Calu3 (cell line): ENCODE measurements around the gene PCSK4. TPM values are rescaled to one million over a fixed set of nuclear protein-coding genes. Genes with fewer than 3 reads are reported as not detected.

Source experiments
- BruUV-seq: library from RNA; stranded (reverse); fragments of 400-500 nt; replicated peaks from 2 replicates; lab custom pipeline; 2021; lab: Mats Ljungman, UMichigan
- CTCF ChIA-PET: fragments of 300-600 bp; sonication (Branson Sonifier 250); formaldehyde crosslinking; loops from one replicate; lab custom pipeline; 2022; ENCODE audit warnings: antibody characterized with exemption; lab: Charles Lee
- DNase-seq: peaks from one replicate; pipeline ENCODE4 v3.0.0; 2022
- H3K27ac Mint-ChIP-seq: one replicate; pipeline ENCODE4 v1.8.0; 2022; ENCODE audit warnings: mixed read lengths; ENCODE audit not compliant: unreplicated experiment
- H3K27me3 Mint-ChIP-seq: one replicate; pipeline ENCODE4 v1.8.0; 2022; ENCODE audit warnings: mixed read lengths; ENCODE audit not compliant: unreplicated experiment
- H3K36me3 Mint-ChIP-seq: one replicate; pipeline ENCODE4 v1.8.0; 2022; ENCODE audit warnings: mild to moderate bottlenecking, moderate library complexity, mixed read lengths; ENCODE audit not compliant: insufficient read depth, unreplicated experiment
- H3K4me1 Mint-ChIP-seq: one replicate; pipeline ENCODE4 v1.8.0; 2022; ENCODE audit warnings: mild to moderate bottlenecking, low read depth, mixed read lengths; ENCODE audit not compliant: unreplicated experiment
- H3K4me3 Mint-ChIP-seq: one replicate; pipeline ENCODE4 v1.8.0; 2022; ENCODE audit warnings: mild to moderate bottlenecking, low read depth, moderate library complexity, mixed read lengths; ENCODE audit not compliant: unreplicated experiment
- H3K9me3 Mint-ChIP-seq: one replicate; pipeline ENCODE4 v1.8.0; 2022; ENCODE audit warnings: low read depth, mixed read lengths; ENCODE audit not compliant: unreplicated experiment
- CTCF ChIP-seq: fragments of 200-600 bp; IDR thresholded peaks from one replicate; pipeline ENCODE4 v1.8.0; 2022; ENCODE audit warnings: antibody characterized with exemption; ENCODE audit not compliant: unreplicated experiment
- intact Hi-C: fragments of 100-400 bp; cut with micrococcal nuclease; formaldehyde crosslinking; loops from one replicate; pipeline ENCODE4 v1.10.0; 2022; ENCODE audit not compliant: unreplicated experiment
- total RNA-seq: library from RNA; stranded (reverse); gene quantifications from 2 replicates; pipeline ENCODE4 v1.2.3, GENCODE V29; 2022

PCSK4 gene
- total RNA-seq, 1 experiment from 2014 or later, result 5.5 TPM

DNA sequence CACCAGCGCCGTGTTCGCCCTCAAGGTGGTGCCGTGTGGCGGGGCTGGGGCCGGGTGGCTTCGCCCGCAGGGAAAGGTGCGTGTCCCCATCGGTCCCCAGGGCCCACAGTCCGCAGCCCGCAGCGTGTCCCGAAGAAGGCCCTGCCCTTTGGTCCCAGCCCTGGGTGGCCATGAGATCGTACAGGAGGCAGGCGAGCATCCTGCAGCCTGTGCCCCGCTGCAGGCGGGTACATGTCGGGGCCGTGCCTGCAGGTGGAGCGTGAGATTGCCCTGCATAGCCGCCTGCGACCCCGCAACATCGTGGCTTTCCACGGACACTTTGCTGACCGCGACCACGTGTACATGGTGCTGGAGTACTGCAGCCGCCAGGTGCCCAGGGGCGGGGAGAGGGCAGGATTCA is 35.2 kb upstream of the PCSK4 start:
- BruUV-seq, result no TSS peak
- CTCF ChIA-PET, result no interaction called here
- Mint-ChIP-seq H3K36me3 (no peaks in the 10 kb centered on the region), H3K4me1 (peaks cover 7% of the 10 kb centered on the region), H3K9me3 (no peaks in the 10 kb centered on the region), H3K27me3 (peaks cover 53% of the 10 kb centered on the region), H3K4me3 (no peak overlapping the region), H3K27ac (no peak overlapping the region)
- no peak for DNase-seq
- no peak for TF ChIP-seq CTCF
- intact Hi-C loops, result no loop called here

DNA sequence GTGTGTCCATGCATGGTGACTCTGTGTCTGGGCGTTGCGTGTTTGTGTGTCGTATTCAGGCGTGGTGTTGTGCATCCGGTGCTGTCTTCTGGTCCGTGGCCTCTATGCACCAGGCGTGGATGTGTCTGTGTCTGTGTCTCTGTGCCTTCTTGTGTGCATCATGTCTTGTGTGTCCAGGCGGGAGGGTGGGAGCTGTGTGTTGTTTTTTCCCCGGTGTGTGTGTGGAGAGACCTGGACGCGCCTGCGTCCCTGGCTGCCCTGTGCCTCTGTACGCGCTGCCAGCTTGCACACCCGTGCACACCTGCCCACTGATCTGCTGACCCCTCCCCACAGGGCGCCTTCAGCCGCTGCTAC is 34.8 kb upstream of the PCSK4 start:
- DNase-seq, result no peak
- no peak for TF ChIP-seq CTCF
- H3K9me3 Mint-ChIP-seq, result no peaks in the 10 kb centered on the region
- H3K4me3 Mint-ChIP-seq, result no peak overlapping the region
- BruUV-seq, result no TSS peak
- peaks cover 49% of the 10 kb centered on the region for H3K27me3 Mint-ChIP-seq
- CTCF ChIA-PET, result no interaction called here
- no peaks in the 10 kb centered on the region for H3K36me3 Mint-ChIP-seq
- peaks cover 7% of the 10 kb centered on the region for H3K4me1 Mint-ChIP-seq
- intact Hi-C loops, result no loop called here
- no peak overlapping the region for H3K27ac Mint-ChIP-seq

- no peak for DNase-seq
- peaks cover 44% of the 10 kb centered on the region for H3K27me3 Mint-ChIP-seq
- H3K36me3 Mint-ChIP-seq, result no peaks in the 10 kb centered on the region
- intact Hi-C loops, result no loop called here
- CTCF ChIA-PET, result no interaction called here
- no peak overlapping the region for H3K4me3 Mint-ChIP-seq
- no TSS peak for BruUV-seq
- H3K27ac Mint-ChIP-seq, result no peak overlapping the region
- TF ChIP-seq CTCF, result no peak
- H3K4me1 Mint-ChIP-seq, result peaks cover 7% of the 10 kb centered on the region
- H3K9me3 Mint-ChIP-seq, result no peaks in the 10 kb centered on the region
These were observed 34.3 kb upstream of the PCSK4 start for GRCh38 chr19:1524287-1524971.

DNA sequence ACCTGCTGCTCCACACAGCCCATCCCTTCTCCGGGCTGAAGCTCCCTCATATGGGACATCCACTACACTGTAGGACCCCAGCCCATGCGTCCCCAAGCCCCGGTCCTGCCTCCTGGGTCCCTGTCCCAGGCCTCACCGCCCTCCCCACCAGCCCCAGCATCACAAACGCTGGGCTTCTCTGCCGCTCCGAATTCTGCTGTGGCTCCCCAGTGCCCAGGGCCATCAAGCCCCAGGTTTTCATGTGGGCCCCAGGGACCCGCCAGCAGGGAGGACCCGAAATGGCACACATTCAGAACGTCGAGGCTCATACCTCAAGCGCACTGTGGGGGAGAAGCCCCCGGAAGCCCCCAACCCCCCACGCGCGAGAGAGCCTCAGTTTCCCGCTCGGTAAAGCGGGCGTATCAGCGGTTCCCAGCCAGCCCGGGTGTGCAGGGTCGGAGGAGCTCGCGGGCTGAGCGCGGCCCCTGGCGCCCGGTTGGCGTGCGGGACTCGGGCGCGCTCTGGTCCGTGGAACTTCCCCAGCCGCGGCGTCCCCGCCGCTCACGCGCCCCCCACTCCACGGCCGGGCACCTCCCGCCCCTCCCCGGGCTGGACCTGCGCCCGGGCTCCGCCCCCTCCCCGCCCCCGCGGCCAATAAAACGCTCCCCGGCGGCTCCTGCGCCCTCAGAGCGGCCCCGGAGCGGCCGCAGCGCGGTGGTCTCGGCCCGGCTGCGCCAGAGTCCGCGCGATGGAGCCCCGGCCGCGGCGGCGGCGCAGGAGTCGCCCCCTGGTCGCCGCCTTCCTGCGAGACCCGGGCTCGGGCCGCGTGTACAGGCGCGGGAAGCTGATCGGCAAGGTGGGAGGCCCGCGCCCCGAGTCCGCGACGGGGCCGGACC is 33.5 kb upstream of the PCSK4 start, which contains the start of gene PLK5:
PLK5 (plus strand) TSS at position 666 of the 875 bp plus-strand sequence. CDS start 2,920 bp downstream, outside the sequence.
- H3K36me3 Mint-ChIP-seq, result no peaks in the 10 kb centered on the region
- H3K4me3 Mint-ChIP-seq, result no peak within 1 kb of the TSS
- no peak for TF ChIP-seq CTCF
- DNase-seq, result no peak
- H3K27me3 Mint-ChIP-seq, result peaks cover 44% of the 10 kb centered on the region
- no peak within 1 kb of the TSS for H3K27ac Mint-ChIP-seq
- H3K9me3 Mint-ChIP-seq, result no peaks in the 10 kb centered on the region
- intact Hi-C loops, result no loop called here
- H3K4me1 Mint-ChIP-seq, result peaks cover 7% of the 10 kb centered on the region
- no TSS peak for BruUV-seq
- CTCF ChIA-PET, result no interaction called here
